Measurements from ENCODE around the gene FMO1. TPM values are rescaled to one million over a fixed set of nuclear protein-coding genes. Genes with fewer than 3 reads are reported as not detected.

FMO1 gene
- total RNA-seq, 4 donors from 2014 or later, result 0.94 to 9.5 (median 1.9) TPM

DNA sequence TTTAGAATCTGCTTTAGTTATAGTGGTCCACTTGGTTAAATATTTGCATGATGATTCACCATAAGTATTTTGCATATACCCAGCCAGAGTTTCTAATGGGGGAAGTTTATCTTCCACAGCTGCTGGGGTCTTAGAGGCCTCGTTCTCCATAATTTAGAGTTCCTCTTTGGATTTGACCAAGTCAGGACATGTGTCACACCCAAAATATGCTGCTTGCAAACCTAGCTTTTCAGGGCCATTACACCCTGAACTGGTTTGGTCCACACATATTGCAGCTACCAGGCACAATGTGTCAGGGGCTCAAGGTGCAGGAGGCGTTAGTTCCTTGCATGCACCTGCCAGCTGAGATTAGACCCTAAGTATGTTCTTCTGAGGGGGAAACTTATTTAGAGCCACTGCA, 48.6 kb downstream of the FMO1 start:
- ATAC-seq (ENCODE audit: low FRiP score) (no peak), DNase-seq (ENCODE audit: low spot score) (no peak)
- TF ChIP-seq, protein P1, sequence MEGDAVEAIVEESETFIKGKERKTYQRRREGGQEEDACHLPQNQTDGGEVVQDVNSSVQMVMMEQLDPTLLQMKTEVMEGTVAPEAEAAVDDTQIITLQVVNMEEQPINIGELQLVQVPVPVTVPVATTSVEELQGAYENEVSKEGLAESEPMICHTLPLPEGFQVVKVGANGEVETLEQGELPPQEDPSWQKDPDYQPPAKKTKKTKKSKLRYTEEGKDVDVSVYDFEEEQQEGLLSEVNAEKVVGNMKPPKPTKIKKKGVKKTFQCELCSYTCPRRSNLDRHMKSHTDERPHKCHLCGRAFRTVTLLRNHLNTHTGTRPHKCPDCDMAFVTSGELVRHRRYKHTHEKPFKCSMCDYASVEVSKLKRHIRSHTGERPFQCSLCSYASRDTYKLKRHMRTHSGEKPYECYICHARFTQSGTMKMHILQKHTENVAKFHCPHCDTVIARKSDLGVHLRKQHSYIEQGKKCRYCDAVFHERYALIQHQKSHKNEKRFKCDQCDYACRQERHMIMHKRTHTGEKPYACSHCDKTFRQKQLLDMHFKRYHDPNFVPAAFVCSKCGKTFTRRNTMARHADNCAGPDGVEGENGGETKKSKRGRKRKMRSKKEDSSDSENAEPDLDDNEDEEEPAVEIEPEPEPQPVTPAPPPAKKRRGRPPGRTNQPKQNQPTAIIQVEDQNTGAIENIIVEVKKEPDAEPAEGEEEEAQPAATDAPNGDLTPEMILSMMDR (IDR thresholded peaks at IDR 0.05), result no peak

DNA sequence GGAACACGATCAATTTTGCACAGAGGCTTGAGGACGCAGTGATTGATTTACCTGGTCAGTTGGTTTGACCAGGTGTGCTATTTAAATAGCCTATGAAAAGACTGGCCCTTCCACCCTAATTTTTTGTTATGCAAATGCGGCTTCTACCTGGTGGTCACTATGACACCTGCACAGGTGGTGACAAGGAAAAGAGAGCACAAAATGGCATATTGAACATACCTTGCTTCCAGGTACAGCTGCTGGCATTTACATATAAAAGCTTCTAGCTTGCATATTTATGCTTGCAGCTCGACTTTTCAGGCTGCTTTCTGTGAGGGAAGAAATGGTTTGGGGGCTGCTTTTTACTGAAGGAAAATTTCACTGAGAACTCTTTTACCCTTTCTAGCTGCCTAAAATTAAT, 50.4 kb downstream of the FMO1 start:
- TF ChIP-seq, protein P1 (IDR thresholded peaks at IDR 0.05), result no peak
- ATAC-seq (ENCODE audit: low FRiP score) (no peak), DNase-seq (ENCODE audit: low spot score) (no peak)

DNA sequence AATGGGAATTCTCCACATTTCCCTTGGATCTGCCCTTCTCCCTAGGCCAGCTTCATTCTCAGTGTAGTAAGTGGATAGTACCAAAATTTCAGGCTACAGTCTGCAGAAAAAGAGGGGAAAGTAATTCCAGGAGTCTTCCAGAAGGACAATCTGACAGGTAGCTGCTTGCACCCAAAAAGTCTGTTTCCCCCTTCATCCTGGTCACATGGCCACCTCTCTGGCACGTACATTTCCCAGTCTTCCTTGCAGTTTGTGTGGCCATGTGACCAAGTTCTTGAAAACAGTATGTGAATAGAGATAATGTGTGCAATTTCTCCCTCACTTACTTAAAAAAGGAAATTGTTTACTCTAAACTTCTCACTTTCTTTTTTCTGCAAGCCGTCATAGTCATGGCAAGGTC, 51.0 kb downstream of the FMO1 start:
- ATAC-seq (ENCODE audit: low FRiP score), result no peak
- TF ChIP-seq, protein P1 (IDR thresholded peaks at IDR 0.05), result no peak
- no peak for DNase-seq (ENCODE audit: low spot score)

DNA sequence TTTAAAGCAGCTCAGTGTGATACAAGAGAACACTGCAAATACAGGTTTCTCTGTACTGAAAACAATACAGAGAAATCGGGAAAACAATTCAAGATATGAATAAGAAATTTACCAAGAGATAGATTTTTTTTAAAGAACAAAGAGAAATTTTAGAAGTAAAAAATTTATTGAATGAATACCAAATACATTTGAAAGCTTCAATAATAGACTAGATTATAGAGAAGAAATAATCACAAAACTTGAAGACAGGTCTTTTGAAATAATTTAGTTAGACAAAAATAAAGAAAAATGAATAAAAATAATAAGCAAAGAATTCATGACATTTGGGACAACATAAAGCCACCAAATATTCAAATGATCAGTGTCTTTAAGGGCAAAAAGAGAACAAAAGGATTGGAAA, 52.1 kb downstream of the FMO1 start:
- ATAC-seq (ENCODE audit: low FRiP score), result no peak
- DNase-seq (ENCODE audit: low spot score), result no peak
- TF ChIP-seq, protein P1 (IDR thresholded peaks at IDR 0.05), result no peak

DNA sequence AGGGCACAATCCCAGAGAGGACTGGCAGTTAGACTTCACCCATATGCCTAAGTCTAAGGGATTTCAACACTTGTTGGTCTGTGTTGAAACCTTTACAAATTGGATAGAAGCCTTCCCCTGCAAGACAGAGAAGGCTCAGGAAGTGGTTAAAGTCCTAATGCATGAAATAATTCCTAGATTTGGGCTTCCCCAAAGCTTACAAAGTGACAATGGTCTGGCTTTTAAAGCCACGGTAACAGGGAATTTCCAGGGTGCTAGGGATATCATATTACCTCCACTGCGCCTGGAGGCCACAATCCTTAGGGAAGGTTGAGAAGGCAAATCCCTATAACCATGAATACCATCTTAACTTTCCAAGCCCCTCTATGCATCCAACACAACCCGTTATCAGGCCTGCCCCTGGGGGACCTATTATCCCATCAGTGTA, 62.4 kb downstream of the FMO1 start:
- TF ChIP-seq, protein P1 (IDR thresholded peaks at IDR 0.05), result no peak
- no peak for ATAC-seq (ENCODE audit: low FRiP score)
- DNase-seq (ENCODE audit: low spot score), result no peak

DNA sequence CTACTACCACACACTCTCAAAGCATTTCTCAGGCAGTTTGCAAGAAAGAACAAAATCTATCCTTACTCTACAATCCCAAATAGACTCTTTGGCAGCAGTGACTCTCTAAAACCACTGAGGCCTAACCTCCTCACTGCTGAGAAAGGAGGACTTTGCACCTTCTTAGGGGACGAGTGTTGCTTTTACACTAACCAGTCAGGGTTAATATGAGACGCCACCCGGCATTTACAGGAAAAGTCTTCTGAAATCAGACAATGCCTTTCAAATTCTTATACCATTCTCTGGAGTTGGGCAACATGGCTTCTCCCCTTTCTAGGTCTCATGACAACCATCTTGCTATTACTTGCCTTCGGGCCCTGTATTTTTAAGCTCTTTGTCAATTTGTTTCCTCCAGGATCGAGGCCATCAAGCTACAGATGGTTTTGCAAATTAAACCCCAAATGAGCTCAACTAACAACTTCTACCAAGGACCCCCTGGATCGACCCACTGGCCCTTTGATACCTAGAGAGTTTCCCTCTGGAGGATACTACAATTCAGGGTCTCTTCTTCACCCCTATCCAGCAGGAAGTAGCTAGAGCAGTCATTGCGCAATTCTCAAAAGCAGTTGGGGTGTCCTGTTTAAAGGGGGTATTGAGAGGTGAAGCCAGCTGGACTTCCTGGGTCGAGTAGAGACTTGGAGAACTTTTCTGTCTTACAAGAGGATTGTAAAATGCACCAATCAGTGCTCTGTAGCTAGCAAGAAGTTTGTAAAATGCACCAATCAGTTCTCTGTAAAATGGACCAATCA, 63.7 kb downstream of the FMO1 start:
- DNase-seq (ENCODE audit: low spot score), result no peak
- TF ChIP-seq, protein P1 (IDR thresholded peaks at IDR 0.05), result no peak
- no peak for ATAC-seq (ENCODE audit: low FRiP score)

DNA sequence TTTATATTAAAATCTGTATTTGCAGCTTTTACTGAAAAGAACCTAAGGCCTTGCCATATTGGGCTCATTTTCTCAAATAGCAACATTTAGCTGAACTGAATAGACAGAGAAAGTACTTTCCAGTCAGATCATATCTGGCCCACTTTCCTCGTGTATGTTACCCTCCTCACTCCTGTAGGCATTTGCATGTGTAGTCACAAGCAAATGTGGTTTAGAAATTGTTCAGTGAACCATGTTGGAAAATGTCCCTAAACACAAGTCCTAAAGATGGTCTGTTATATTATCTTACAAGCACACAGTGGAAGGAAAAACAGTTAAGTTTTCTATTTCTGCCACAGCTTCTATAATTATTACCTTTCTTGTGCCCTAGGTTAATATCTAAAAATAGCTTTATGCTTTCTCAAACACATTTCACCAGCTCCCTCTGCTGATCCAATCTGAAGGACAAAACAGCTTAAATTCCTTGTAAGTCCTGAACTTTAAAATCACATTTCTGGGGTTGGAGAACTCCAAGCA, 65.1 kb downstream of the FMO1 start:
- DNase-seq (ENCODE audit: low spot score), result no peak
- ATAC-seq (ENCODE audit: low FRiP score), result no peak
- TF ChIP-seq, protein P1 (IDR thresholded peaks at IDR 0.05), result no peak
